Right lobe of liver (tissue), 4 donors: ENCODE measurements around the gene ZNF862.

Experiments used
- POLR2A ChIP-seq: fragments of 450-650 bp; IDR thresholded peaks from one replicate; pipeline ENCODE4 v1.6.1; 2017; ENCODE audit warnings: antibody characterized with exemption, mild to moderate bottlenecking
- TF ChIP-seq, protein P1 (sequence below), 4 donors: fragments of 200-600 bp in 3 of 4; fragments of 450-650 bp in 1 of 4; IDR thresholded peaks; one replicate each; pipeline versions ENCODE4 v1.5.1 to v1.8.0; 2016 to 2022; ENCODE audit warnings: antibody characterized with exemption in 4 of 4, mild to moderate bottlenecking in 2 of 4
- donor health status: DM: no; HTN: no; CAD: no.
- donor health status: DM: no; HTN: no; CAD: no.
- donor health status: DM: no; HTN: yes; CAD: no.

DNA sequence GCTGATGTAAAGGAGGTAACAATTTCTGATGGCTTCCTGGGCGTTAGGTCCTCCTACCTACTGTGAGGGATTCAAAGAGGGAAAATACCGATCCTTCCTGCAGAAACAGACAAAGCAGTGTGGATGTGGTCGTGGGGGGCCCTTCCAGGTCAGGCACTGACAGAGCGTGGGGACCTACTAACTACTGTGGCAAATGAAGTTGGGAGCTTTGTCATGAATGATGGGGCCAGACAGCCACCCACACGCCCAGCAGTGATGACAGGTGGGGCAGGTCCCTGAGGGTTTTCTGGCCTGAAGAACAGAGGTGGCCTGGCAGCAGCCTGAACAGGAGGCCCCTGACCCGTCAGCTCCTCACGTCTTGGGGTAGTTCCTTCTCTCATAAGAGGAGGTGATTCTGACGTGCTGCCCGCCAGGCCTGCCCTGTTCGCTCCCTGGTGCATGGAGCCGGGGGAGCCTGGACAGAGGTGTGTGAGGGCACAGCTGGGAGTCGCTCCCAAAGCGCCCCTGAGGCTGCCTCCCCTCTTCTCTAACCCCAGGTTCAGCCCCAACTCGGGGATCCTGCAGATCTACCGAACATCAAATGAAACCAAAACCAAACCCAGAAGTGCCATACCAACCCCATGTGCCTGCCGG lies 39.8 kb downstream of the ZNF862 start:
- TF ChIP-seq, protein P1, sequence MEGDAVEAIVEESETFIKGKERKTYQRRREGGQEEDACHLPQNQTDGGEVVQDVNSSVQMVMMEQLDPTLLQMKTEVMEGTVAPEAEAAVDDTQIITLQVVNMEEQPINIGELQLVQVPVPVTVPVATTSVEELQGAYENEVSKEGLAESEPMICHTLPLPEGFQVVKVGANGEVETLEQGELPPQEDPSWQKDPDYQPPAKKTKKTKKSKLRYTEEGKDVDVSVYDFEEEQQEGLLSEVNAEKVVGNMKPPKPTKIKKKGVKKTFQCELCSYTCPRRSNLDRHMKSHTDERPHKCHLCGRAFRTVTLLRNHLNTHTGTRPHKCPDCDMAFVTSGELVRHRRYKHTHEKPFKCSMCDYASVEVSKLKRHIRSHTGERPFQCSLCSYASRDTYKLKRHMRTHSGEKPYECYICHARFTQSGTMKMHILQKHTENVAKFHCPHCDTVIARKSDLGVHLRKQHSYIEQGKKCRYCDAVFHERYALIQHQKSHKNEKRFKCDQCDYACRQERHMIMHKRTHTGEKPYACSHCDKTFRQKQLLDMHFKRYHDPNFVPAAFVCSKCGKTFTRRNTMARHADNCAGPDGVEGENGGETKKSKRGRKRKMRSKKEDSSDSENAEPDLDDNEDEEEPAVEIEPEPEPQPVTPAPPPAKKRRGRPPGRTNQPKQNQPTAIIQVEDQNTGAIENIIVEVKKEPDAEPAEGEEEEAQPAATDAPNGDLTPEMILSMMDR (IDR thresholded peaks at IDR 0.05) = no peak
- no peak for TF ChIP-seq POLR2A
